Osteoblast (primary cell): ENCODE results near the gene RAB31. TPM values are rescaled to one million over a fixed set of nuclear protein-coding genes. Genes with fewer than 3 reads are reported as not detected.

Experiments used
- DNase-seq: peaks from one replicate; pipeline ENCODE4 v3.0.0; 2011; ENCODE audit warnings: low spot score, mixed read lengths; ENCODE audit not compliant: insufficient read length; ENCODE audit errors: missing footprints
- H2AFZ ChIP-seq: 2 replicates; pipeline ENCODE4 v1.6.0; 2011; ENCODE audit warnings: mild to moderate bottlenecking, low read length
- H3K27ac ChIP-seq: 2 replicates; pipeline ENCODE4 v1.5.1; 2011; ENCODE audit warnings: mild to moderate bottlenecking, low read depth, low read length, moderate library complexity
- H3K27me3 ChIP-seq: 2 replicates; pipeline ENCODE4 v1.6.0; 2012; ENCODE audit warnings: mild to moderate bottlenecking, control low read depth, inconsistent platforms, low read length, moderate library complexity; ENCODE audit not compliant: insufficient read depth
- H3K36me3 ChIP-seq: 2 replicates; pipeline ENCODE4 v1.5.1; 2011; ENCODE audit warnings: mild to moderate bottlenecking, low read length, control low read depth, moderate library complexity; ENCODE audit not compliant: insufficient read depth
- H3K4me1 ChIP-seq: 2 replicates; pipeline ENCODE4 v1.5.1; 2011; ENCODE audit warnings: mild to moderate bottlenecking, low read length, control low read depth, moderate library complexity; ENCODE audit not compliant: insufficient read depth
- H3K4me2 ChIP-seq: 2 replicates; pipeline ENCODE4 v1.6.0; 2011; ENCODE audit warnings: mild to moderate bottlenecking, low read length; ENCODE audit not compliant: insufficient read depth
- H3K4me3 ChIP-seq: fragments of 200-600 bp; sonication (generic); 3 replicates; pipeline ENCODE4 v1.5.1; 2012; ENCODE audit warnings: mild to moderate bottlenecking, low read length, inconsistent platforms; ENCODE audit not compliant: insufficient read depth
- H3K79me2 ChIP-seq: 2 replicates; pipeline ENCODE4 v1.6.0; 2012; ENCODE audit warnings: mild to moderate bottlenecking, low read length, control low read depth, inconsistent platforms; ENCODE audit not compliant: insufficient read depth
- H3K9me3 ChIP-seq: 2 replicates; pipeline ENCODE4 v1.5.1; 2011; ENCODE audit warnings: low read depth, low read length, control low read depth
- H4K20me1 ChIP-seq: 2 replicates; pipeline ENCODE4 v1.6.0; 2012; ENCODE audit warnings: mild to moderate bottlenecking, low read length, control low read depth; ENCODE audit not compliant: insufficient read depth
- CTCF ChIP-seq: IDR thresholded peaks from 2 replicates; pipeline ENCODE4 v1.5.1; 2011; ENCODE audit warnings: mild to moderate bottlenecking, low read depth, low read length, moderate library complexity; ENCODE audit errors: extremely low read depth
- total RNA-seq: library from RNA; depleted of rRNA; stranded (reverse); fragments of >200 nt; gene quantifications from 2 replicates; pipeline ENCODE4 v1.2.3, GENCODE V29; 2012

The RAB31 gene
- total RNA-seq, 1 donor, result 120 TPM

- H3K79me2 ChIP-seq, result no peaks in the 10 kb centered on the region
- no peak for DNase-seq
- H3K36me3 ChIP-seq, result no peaks in the 10 kb centered on the region
- no peak overlapping the region for H2AFZ ChIP-seq
- H3K27me3 ChIP-seq, result no peaks in the 10 kb centered on the region
- H3K4me2 ChIP-seq, result no peak overlapping the region
- H3K27ac ChIP-seq, result no peak overlapping the region
- no peaks in the 10 kb centered on the region for H4K20me1 ChIP-seq
- no peak for TF ChIP-seq CTCF
- peaks cover 22% of the 10 kb centered on the region for H3K4me1 ChIP-seq
- no peak overlapping the region for H3K4me3 ChIP-seq
- H3K9me3 ChIP-seq, result peaks cover 4% of the 10 kb centered on the region
Measured at GRCh38 chr18:9867071-9867594, 159.0 kb downstream of the RAB31 start.

GRCh38 chr18:9868857-9869714 is 161.0 kb downstream of the RAB31 start:
- no peak overlapping the region for H2AFZ ChIP-seq
- H3K36me3 ChIP-seq, result no peaks in the 10 kb centered on the region
- no peak overlapping the region for H3K4me3 ChIP-seq
- no peaks in the 10 kb centered on the region for H3K27me3 ChIP-seq
- no peak overlapping the region for H3K4me2 ChIP-seq
- no peaks in the 10 kb centered on the region for H4K20me1 ChIP-seq
- H3K27ac ChIP-seq, result peak overlapping the region; percentile 34
- peaks cover 4% of the 10 kb centered on the region for H3K9me3 ChIP-seq
- no peak for TF ChIP-seq CTCF
- DNase-seq, result no peak
- H3K79me2 ChIP-seq, result no peaks in the 10 kb centered on the region
- peaks cover 22% of the 10 kb centered on the region for H3K4me1 ChIP-seq

GRCh38 chr18:9869715-9870430 is 161.8 kb downstream of the RAB31 start:
- Histone ChIP-seq H3K79me2 (no peaks in the 10 kb centered on the region), H4K20me1 (no peaks in the 10 kb centered on the region), H3K4me1 (peaks cover 22% of the 10 kb centered on the region), H3K27me3 (no peaks in the 10 kb centered on the region), H3K36me3 (no peaks in the 10 kb centered on the region), H3K27ac (peak overlapping the region; percentile 71), H3K4me2 (peak overlapping the region; percentile 4), H3K9me3 (peaks cover 4% of the 10 kb centered on the region), H2AFZ (peak overlapping the region; percentile 79), H3K4me3 (no peak overlapping the region)
- peak; percentile 87 for DNase-seq
- TF ChIP-seq CTCF, result no peak
